Stimulated activated naive B cell treated with anti-CD40 and anti-IgM and Interleukin-4, amounts not matched to agents 10 μg/mL and 1 μg/mL and 100 μg/mL, for 72 hours (primary cell): Measurements from ENCODE around the gene UBE3B.

Experiments used
- ATAC-seq, 2 donors: fragments of 150-1000 bp; cut with Tn5 transposase; replicated peaks; 2 replicates each; pipeline ENCODE4 v1.10.0; 2021; ENCODE audit warnings: moderate library complexity in 1 of 2
- DNase-seq: peaks from one replicate; pipeline ENCODE4 v3.0.0; 2021
- H3K27ac Mint-ChIP-seq: one replicate; pipeline ENCODE4 v1.8.0; 2022; ENCODE audit warnings: mild to moderate bottlenecking, mixed read lengths
- H3K27me3 Mint-ChIP-seq, 2 donors: one replicate each; pipeline ENCODE4 v1.8.0; 2022; ENCODE audit warnings: mixed read lengths in 2 of 2
- H3K36me3 Mint-ChIP-seq, 2 donors: one replicate each; pipeline ENCODE4 v1.8.0; 2022; ENCODE audit warnings: mixed read lengths in 2 of 2, mild to moderate bottlenecking in 1 of 2
- H3K4me1 Mint-ChIP-seq, 2 donors: one replicate each; pipeline ENCODE4 v1.8.0; 2022; ENCODE audit warnings: mixed read lengths in 2 of 2, mild to moderate bottlenecking in 1 of 2
- H3K4me3 Mint-ChIP-seq, 2 donors: one replicate each; pipeline ENCODE4 v1.8.0; 2022; ENCODE audit warnings: mild to moderate bottlenecking in 2 of 2, mixed read lengths in 2 of 2, moderate library complexity in 1 of 2
- H3K9me3 Mint-ChIP-seq, 2 donors: one replicate each; pipeline ENCODE4 v1.8.0; 2022; ENCODE audit warnings: mixed read lengths in 2 of 2, mild to moderate bottlenecking in 1 of 2

The UBE3B gene

DNA sequence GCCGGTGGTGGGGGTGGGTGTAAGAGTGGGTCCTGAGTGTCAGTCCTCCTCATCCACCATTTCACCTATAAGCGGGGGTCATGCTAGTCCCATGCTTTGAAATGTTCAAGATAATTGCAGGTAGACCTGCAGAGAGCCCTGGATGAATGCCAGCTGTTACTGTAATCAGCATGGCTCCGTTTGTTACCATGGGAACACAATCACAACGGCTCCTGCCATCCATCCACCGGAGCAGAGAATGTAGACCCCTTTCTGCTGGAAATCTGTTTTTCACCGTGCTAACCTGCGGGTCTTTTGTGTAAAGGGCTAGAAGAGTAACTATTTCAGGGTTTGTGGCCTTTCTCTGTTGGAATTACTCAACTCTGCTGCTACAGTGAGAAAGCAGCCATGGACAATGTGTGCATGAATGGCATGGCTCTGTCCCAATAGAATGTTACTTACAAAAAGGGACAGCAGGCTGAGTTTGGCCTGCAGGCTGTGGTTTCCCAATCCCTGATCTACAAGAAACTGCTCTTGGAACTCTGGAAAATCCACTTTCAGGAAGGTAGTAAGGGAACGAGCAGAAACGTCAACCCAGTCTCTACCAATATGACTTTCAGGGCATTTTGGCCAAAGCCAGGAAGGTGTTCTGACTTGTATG, 36.5 kb upstream of the UBE3B start:
- Mint-ChIP-seq H3K9me3 (no peaks in the 10 kb centered on the region), H3K27me3 (no peaks in the 10 kb centered on the region), H3K4me3 (no peak overlapping the region), H3K36me3 (peaks cover 11 to 27% of the 10 kb centered on the region in 2 donors), H3K27ac (no peak overlapping the region), H3K4me1 (no peaks in the 10 kb centered on the region)
- DNase-seq (no peak), ATAC-seq (no peak)

DNA sequence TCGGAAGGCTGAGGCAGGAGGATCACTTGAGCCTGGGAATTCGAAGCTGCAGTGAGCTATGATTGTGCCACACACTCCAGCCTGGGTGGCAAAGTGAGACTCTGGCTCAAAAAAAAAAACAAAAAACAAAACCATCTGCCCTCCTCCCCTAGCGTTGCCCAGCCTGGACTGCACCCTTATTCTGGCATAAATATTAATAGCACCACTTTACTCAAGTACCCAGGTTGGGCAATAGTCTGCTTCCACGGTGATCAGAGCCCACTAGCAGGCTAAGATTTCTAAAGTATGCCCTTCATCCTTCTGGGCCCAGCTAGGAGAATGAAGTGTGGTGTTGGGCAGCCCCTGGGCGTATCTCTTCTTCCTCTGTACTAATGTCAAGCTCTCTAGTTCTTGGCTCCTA, 33.6 kb upstream of the UBE3B start:
- ATAC-seq = no peak
- H3K27ac Mint-ChIP-seq = no peak overlapping the region

DNA sequence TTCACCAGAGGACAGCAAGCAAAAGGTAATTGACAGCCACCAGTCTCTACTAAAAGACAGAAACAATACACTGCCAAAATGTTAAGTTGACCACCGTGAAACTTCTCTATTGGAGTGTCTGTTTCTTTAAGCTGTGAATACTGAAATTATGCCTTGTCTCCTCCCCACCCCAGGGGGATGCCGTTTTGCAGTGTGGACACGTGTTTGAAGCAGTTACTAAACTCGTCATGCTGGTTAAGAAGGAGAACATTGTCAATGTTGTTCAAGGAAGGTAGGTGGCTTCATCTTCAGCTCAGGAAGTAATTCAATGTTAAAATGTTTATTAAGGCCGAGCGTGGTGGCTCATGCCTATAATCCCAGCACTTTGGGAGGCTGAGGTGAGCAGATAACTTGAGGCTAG, 33.2 kb upstream of the UBE3B start:
- Mint-ChIP-seq H3K4me1 (no peaks in the 10 kb centered on the region), H3K27me3 (no peaks in the 10 kb centered on the region), H3K36me3 (peaks cover 9 to 26% of the 10 kb centered on the region in 2 donors), H3K9me3 (no peaks in the 10 kb centered on the region), H3K27ac (no peak overlapping the region), H3K4me3 (no peak overlapping the region)
- DNase-seq (no peak), ATAC-seq (no peak)

More for the DNA sequence above, 33.6 kb upstream of the UBE3B start:
- no peaks in the 10 kb centered on the region for H3K4me1 Mint-ChIP-seq
- peaks cover 9 to 23% of the 10 kb centered on the region in 2 donors for H3K36me3 Mint-ChIP-seq
- H3K4me3 Mint-ChIP-seq = no peak overlapping the region
- no peak for DNase-seq
- no peaks in the 10 kb centered on the region for H3K9me3 Mint-ChIP-seq
- no peaks in the 10 kb centered on the region for H3K27me3 Mint-ChIP-seq

DNA sequence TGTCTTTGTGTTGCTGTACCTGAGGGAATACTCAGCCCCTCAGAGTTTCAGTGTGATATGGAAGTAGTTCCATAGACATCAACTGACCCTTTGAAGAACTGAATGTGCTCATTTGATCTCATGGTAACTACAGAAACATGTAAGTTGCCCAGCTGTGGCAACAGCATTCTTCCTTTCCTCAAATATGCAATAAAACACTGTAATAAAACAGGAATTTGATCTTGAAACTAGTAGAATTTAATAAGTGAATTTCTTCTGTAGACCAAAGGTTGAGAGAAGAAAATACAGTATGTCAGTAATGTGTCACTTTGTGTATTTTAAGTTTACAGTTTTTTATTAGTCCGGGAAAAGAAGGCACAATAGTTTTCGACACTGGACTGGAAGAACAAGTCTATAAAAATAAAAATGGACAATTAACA, 32.2 kb upstream of the UBE3B start:
- H3K9me3 Mint-ChIP-seq = no peaks in the 10 kb centered on the region
- H3K36me3 Mint-ChIP-seq = peaks cover 14 to 31% of the 10 kb centered on the region in 2 donors
- no peak overlapping the region for H3K4me3 Mint-ChIP-seq
- DNase-seq (no peak), ATAC-seq (no peak)
- no peak overlapping the region for H3K27ac Mint-ChIP-seq
- H3K4me1 Mint-ChIP-seq = no peaks in the 10 kb centered on the region
- H3K27me3 Mint-ChIP-seq = no peaks in the 10 kb centered on the region

DNA sequence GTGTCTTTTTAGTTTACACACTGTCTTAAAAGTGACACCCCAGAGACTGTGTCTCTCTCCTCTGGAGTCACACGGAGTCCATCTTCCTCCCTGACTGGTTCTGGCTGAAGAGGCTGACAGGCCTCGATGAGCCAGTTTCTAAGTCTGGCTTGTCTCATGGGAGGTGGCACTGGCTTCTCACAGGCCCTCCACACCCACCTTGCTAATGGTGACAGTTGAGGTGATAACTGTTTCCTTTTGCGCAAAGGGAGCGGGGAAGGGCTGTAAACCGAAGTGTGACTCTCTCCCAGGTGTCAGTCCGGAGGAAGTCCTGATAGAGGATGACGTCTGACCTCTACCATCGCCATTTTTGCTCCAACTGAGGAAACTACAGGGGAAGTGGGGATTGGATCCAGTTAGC, 30.6 kb upstream of the UBE3B start:
- Mint-ChIP-seq H3K9me3 (no peaks in the 10 kb centered on the region), H3K4me1 (no peaks in the 10 kb centered on the region), H3K4me3 (no peak overlapping the region), H3K27me3 (no peaks in the 10 kb centered on the region), H3K27ac (no peak overlapping the region), H3K36me3 (peaks cover 26 to 38% of the 10 kb centered on the region in 2 donors)
- no peak for ATAC-seq
- DNase-seq = no peak

DNA sequence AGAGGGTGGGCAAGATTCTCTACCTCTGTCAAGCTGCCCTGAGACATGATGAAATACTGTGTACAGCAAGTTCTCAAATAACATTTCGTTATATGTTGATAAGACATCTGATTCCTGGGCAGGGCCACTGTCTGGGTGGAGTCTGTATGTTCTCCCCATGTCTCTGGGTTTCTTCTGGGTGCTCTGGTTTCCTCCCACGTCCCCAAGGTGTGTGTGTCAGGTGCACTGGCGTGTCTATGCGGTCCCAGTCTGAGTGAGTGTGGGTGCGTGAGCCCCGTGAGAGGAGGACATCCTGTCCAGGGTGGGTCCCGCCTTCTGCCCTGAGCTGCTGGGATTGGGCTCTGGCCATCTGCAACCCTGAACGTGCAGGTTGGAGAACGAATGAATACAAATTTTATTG, 30.0 kb upstream of the UBE3B start:
- H3K36me3 Mint-ChIP-seq = peaks cover 29 to 42% of the 10 kb centered on the region in 2 donors
- no peaks in the 10 kb centered on the region for H3K4me1 Mint-ChIP-seq
- H3K27ac Mint-ChIP-seq = no peak overlapping the region
- ATAC-seq (no peak), DNase-seq (no peak)
- no peaks in the 10 kb centered on the region for H3K9me3 Mint-ChIP-seq
- no peaks in the 10 kb centered on the region for H3K27me3 Mint-ChIP-seq
- no peak overlapping the region for H3K4me3 Mint-ChIP-seq

DNA sequence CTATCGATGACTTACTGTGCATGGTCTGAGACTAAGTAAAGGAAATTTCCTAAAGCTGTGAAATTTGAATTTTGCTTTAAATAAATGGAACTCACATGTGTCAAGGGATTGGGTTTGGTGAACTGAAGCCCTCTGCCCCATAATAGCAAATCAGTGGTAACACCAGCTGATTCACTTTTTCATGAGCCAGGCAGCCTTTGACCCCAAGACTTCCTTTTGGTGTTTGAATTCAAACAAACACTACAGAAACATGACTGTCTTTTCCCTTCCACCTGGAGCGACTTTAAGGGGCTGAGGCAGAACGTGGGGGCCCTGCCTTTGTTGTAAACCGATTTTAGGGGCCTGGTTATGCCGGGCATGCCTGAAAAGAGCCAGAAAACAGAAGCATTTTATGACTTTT, 29.2 kb upstream of the UBE3B start:
- Mint-ChIP-seq H3K36me3 (peaks cover 32 to 40% of the 10 kb centered on the region in 2 donors), H3K27me3 (no peaks in the 10 kb centered on the region), H3K4me1 (no peaks in the 10 kb centered on the region), H3K9me3 (no peaks in the 10 kb centered on the region), H3K4me3 (no peak overlapping the region), H3K27ac (no peak overlapping the region)
- ATAC-seq (no peak), DNase-seq (no peak)

DNA sequence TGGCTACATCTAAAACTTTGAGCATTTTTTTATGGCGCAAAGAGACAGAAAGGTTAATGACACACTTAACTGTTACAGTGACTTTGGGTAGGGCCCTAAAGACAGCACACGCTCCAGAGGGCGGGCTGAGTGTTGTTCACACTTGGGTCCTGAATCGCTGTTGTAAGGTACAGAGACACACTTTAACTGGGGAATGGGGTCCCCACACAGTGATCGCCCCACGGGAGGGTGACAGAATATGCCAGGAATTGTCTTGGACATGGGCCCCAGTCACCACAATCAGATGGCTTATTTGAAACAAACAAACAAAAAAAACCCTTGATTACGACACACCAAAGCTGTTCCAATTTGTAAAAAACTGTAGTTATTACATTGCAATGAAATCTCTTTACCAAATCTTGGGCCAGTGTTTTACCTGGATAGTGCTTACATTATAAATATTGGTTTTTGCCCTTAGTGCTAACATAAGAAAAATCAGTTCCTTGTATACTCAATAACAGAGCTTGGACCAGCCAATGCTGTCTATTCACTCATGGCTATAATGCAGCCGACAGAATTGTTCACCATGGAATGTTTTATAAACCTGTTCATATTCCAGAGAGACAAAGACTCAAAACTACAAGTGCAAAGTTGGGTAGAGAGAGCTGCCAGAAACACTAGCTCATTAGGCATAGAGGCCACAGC, 28.6 kb upstream of the UBE3B start:
- Mint-ChIP-seq H3K9me3 (no peaks in the 10 kb centered on the region), H3K36me3 (peaks cover 37 to 44% of the 10 kb centered on the region in 2 donors), H3K27me3 (no peaks in the 10 kb centered on the region), H3K4me1 (no peaks in the 10 kb centered on the region), H3K27ac (no peak overlapping the region), H3K4me3 (no peak overlapping the region)
- ATAC-seq = no peak
- DNase-seq = no peak

DNA sequence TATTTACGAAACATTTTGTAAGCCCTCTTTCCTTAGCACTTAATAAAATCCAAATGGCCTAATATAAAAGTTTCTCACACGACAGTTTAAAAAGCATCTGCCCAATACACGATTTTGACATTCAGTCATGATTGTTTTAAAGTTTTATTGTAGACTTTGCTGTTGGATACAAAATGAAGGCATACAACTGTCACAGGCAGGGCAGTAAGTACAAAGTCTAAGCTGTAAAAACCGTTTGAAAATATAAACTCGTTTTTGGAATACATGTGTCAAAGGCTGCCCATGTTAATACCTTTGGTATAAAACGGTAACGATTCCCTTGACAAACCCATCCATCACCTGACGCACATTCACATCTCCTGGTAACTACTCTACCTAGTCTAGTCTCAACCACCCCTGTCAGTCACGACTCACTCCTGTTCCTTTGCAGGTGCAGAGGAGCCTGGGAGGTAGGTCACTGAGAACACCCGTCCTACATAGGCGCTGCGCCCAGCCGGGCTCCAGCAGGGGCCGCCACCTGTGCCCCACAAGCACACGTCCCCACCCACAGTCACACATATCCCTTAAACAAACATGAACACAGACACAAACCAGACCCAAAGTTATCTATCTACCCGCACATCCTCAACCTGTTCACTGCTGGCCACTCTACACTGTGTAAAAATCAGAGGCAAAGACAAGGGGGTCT, 27.4 kb upstream of the UBE3B start:
- no peaks in the 10 kb centered on the region for H3K9me3 Mint-ChIP-seq
- ATAC-seq (no peak), DNase-seq (no peak)
- H3K4me1 Mint-ChIP-seq = no peaks in the 10 kb centered on the region
- H3K36me3 Mint-ChIP-seq = peaks cover 37 to 42% of the 10 kb centered on the region in 2 donors
- no peak overlapping the region for H3K4me3 Mint-ChIP-seq
- no peaks in the 10 kb centered on the region for H3K27me3 Mint-ChIP-seq
- no peak overlapping the region for H3K27ac Mint-ChIP-seq

DNA sequence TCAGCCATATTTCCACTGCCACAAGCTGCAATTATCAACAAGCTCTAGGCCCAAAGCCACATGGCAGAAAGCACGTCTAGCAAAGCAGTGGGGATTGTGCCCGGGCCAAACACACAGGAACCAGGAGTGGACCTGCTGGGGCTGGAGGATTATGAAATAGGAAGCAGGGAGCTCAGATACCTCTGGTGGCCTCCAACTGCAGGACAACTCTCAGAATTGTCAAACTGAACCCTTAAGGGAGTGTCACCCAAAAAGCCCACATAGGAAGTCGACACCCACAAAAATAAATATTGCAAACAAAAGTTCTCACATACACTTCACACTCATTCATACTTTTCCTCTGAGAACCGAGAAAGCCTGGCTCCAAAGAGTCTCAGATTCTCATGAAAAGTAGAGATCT, 26.5 kb upstream of the UBE3B start:
- H3K36me3 Mint-ChIP-seq = peaks cover 43% of the 10 kb centered on the region in 2 donors
- ATAC-seq (no peak), DNase-seq (no peak)
- no peaks in the 10 kb centered on the region for H3K27me3 Mint-ChIP-seq
- H3K4me3 Mint-ChIP-seq = no peak overlapping the region
- H3K4me1 Mint-ChIP-seq = no peaks in the 10 kb centered on the region
- no peak overlapping the region for H3K27ac Mint-ChIP-seq
- no peaks in the 10 kb centered on the region for H3K9me3 Mint-ChIP-seq

DNA sequence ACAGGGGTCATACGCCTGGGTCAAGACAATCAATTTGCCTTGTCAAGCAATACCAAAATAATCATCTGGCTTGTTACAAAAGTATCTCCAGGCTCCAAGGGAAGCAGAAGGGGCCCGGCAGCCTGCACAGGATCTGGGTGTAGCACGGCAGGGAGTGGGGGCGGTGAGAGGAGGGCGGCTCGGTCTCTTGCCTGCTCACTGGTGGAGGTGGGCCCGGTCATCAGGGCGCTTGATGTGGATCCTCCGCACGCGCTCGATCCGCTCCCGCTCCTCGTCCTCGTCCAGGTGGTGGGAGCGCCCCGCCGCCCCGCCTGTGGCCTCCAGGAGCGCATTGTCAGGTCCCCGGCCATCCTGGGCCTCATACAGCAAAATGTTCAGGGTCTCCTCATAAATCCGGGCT, 26.0 kb upstream of the UBE3B start:
- Mint-ChIP-seq H3K36me3 (peaks cover 46 to 47% of the 10 kb centered on the region in 2 donors), H3K27ac (no peak overlapping the region), H3K4me3 (no peak overlapping the region)

DNA sequence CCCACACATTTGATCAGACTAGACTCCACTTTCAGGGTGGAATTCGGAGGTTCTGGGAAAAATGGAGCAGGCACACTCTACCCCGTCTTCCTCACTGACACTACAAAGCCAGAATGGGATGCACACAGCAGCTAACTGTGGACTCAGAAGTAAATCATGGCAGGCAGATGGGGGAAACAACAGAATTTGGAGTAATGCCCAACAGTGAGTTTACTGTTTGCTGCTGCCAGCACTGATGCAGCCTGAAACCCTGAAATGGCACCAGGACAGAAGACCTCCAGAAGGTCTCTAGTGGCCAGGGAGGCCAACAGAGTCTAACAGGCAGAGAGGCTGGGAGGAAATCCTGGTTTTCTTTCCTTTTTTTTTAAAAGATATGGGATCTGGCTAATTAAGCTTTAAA, 24.9 kb upstream of the UBE3B start:
- ATAC-seq (no peak), DNase-seq (no peak)
- Mint-ChIP-seq H3K9me3 (no peaks in the 10 kb centered on the region), H3K4me1 (no peaks in the 10 kb centered on the region), H3K4me3 (no peak overlapping the region), H3K27me3 (no peaks in the 10 kb centered on the region), H3K36me3 (peaks cover 53 to 58% of the 10 kb centered on the region in 2 donors), H3K27ac (no peak overlapping the region)

More for the DNA sequence above, 26.0 kb upstream of the UBE3B start:
- DNase-seq = no peak
- ATAC-seq = no peak
- Mint-ChIP-seq H3K4me1 (no peaks in the 10 kb centered on the region), H3K9me3 (no peaks in the 10 kb centered on the region), H3K27me3 (no peaks in the 10 kb centered on the region)

DNA sequence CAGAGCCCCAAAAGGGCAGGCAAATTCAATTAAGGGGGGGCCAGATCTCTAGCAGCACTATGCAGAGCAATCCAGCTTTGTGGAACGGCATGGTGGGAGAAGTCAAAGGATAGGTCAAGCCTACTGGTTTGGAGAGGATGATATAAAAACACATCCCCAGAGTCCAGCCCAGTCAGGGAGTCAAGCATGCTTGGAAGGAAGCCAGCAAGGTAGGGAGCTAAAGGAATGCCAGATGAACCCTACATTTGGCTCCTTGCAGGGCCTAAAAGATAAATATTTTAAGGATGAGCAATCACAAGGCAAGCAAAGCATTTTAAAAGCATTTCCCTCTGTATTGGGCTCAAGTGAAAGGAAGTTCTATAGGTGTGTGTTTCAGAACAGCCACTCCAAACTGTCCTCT, 21.7 kb upstream of the UBE3B start:
- Mint-ChIP-seq H3K27ac (no peak overlapping the region), H3K9me3 (no peaks in the 10 kb centered on the region), H3K4me3 (no peak overlapping the region), H3K4me1 (peaks cover 0 to under 1% of the 10 kb centered on the region in 2 donors), H3K36me3 (peaks cover 63 to 66% of the 10 kb centered on the region in 2 donors), H3K27me3 (no peaks in the 10 kb centered on the region)
- DNase-seq (no peak), ATAC-seq (no peak)

DNA sequence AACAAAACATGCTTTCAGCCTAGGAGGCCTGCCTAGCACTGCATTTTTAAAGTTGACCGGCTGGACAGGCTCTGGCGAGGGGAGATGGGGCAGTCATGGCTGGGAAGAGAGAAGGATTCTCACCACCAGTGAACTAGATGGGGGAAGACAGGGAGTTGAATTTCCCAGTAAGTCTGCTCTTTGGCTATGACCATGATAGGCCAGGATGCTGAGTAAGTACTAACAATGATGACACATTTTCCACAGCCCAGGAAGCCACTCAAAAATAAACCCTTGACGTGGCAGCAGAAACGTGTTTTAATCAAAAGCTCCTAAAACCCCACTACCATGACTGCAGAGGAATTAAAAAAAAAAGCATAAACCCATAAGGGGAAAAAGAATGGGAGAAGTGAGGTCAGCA, 19.3 kb upstream of the UBE3B start:
- ATAC-seq (no peak), DNase-seq (no peak)
- Mint-ChIP-seq H3K36me3 (peaks cover 57 to 62% of the 10 kb centered on the region in 2 donors), H3K4me1 (peaks cover 10 to 25% of the 10 kb centered on the region in 2 donors), H3K9me3 (no peaks in the 10 kb centered on the region), H3K4me3 (no peak overlapping the region), H3K27me3 (no peaks in the 10 kb centered on the region), H3K27ac (no peak overlapping the region)

DNA sequence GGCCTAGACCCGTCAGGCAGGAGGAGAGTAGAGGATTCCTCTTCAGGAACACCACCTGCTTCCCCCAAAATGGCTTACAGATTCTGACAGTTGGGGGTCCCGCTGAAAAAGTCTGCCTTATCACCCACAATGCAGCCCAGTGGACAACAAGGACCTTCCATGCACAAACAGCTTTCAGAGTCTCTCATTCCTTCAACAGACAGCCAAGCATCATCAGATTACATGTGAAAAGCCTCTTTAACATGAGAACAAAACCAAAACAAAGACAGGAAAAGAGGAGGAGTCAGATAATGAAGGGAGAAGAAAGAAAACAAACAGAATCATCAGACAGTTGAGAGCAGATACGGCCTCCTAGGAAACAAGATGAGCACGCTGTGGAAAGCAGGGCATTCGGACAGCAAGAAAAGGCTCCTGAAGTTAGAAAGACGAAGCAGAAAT, 18.6 kb upstream of the UBE3B start:
- no peak overlapping the region for H3K4me3 Mint-ChIP-seq
- DNase-seq (no peak), ATAC-seq (no peak)
- H3K9me3 Mint-ChIP-seq = no peaks in the 10 kb centered on the region
- peaks cover 54 to 58% of the 10 kb centered on the region in 2 donors for H3K36me3 Mint-ChIP-seq
- H3K4me1 Mint-ChIP-seq = peaks cover 16 to 32% of the 10 kb centered on the region in 2 donors
- H3K27me3 Mint-ChIP-seq = no peaks in the 10 kb centered on the region
- no peak overlapping the region for H3K27ac Mint-ChIP-seq
